ENCODE measurements around the gene CNTN2.

Gene CNTN2

DNA sequence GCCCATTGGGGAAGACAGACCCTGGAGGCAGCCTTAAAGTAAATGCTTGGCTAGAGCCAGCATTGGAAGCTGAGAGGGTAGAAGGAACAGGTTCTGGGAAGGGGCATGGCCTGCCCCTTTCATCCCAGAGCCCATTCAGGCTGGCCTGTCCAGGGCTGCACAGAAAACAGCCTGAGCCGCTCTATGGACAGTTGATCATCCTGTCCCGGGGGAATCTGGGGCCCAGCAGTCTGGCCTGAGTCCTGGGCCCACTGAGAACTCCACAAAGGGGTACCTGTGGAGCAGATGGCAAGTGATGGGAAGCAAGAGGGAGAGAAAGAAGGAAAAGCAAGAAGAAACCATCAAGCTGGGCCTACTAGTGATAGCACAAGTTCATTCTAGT lies 28.0 kb downstream of the CNTN2 start:
- H3K4me3 ChIP-seq (ENCODE audit: low read depth, low read length) = no peak overlapping the region

DNA sequence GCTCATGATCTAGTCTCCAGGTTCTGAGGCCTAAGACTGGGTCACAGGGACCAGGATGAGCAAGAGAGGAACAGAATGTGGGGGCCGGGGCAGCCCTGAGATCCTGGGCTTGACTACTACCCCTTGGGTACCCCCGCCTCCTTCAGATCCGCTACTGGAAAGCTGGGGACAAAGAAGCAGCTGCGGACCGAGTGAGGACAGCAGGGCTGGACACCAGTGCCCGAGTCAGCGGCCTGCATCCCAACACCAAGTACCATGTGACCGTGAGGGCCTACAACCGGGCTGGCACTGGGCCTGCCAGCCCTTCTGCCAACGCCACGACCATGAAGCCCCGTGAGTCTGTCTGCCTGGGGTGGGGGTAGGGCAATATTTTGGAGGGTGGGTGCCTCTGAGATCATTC lies 28.8 kb downstream of the CNTN2 start:
- no peak overlapping the region for H3K4me3 ChIP-seq (ENCODE audit: low read depth, low read length)

DNA sequence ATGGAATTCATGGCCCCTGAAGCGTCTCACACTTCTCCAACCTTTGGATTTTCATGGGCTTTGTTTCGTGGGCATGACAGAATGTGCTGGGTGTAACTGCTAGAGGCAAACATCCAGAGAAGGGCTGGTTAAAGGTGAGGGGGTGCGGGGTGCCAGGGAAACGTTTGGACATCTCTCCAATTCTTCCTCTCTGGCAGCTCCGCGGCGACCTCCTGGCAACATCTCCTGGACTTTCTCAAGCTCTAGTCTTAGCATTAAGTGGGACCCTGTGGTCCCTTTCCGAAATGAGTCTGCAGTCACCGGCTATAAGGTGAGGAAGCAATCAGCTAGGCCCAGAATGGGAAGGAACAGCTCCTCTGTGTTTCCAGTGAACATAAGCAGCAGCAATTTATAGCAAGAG lies 29.3 kb downstream of the CNTN2 start:
- H3K4me3 ChIP-seq (ENCODE audit: low read depth, low read length) = no peak overlapping the region

DNA sequence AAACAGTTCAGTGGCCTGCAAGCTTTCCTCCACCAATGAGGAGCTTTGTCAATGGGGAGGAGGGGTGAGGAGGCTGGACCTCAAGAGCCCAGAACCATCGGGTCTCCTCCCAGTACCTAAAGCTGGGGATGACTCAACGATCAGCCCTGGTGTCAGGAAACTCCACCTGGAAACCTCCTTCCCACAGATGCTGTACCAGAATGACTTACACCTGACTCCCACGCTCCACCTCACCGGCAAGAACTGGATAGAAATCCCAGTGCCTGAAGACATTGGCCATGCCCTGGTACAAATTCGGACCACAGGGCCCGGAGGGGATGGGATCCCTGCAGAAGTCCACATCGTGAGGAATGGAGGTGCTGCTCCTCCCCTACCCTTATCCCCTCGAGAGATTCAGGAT lies 29.9 kb downstream of the CNTN2 start:
- no peak overlapping the region for H3K4me3 ChIP-seq (ENCODE audit: low read depth, low read length)

DNA sequence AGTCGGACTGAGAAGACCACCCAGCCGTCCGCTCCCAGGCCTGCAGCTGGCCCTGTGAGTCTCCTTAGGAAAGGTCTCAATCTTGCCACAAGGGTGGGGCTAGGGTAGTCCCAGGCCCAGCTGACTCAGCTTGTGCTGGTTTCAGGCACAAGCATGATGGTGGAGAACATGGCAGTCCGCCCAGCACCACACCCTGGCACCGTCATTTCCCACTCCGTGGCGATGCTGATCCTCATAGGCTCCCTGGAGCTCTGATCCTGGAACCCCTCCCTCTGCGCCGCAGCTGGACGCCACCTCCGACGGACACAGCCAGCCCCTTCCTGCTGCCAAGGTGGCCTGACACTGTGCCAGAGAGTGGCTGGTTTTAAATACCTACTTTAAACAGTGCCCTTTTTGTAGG lies 30.5 kb downstream of the CNTN2 start:
- H3K4me3 ChIP-seq (ENCODE audit: low read depth, low read length) = no peak overlapping the region

DNA sequence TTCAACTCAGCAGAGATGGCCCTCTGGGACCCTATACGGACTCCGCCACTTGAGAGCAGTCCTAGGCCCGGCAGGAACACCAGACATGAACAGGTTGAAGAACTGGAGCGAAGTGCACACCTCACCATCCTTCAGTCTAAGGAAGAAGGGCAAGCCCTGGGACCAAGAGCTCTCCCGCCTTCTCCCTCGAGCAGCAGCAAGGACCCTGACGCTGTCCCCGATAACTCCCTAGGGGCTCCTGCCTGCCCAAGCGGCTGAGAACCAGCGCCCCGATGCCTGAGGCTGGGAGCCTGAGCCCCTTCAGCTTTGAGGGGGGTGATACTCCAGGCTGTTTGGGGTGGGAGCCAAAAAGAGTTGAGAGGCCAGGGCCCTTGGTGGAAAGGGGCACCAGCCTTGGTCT lies 31.1 kb downstream of the CNTN2 start:
- H3K4me3 ChIP-seq (ENCODE audit: low read depth, low read length) = no peak overlapping the region

DNA sequence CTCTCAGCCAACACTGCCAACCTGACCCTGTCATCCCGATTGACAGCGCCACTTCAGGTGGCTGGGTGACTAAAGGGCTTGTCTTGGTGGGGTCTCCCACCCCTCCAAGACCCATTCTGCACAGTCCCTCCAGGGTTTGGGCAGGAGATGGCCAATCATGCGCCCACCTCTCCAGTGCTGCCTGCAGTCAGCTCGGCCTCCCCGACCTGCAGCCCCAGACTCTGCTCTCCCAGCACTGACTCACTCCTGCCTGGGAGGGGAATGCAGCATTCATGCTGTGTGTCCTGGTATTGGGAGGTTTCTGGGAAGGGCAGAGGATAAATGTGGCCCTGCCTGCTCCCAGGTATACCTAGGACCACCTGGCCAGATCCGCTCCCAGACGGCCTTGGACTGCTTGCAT lies 31.5 kb downstream of the CNTN2 start:
- no peak overlapping the region for H3K4me3 ChIP-seq (ENCODE audit: low read depth, low read length)

DNA sequence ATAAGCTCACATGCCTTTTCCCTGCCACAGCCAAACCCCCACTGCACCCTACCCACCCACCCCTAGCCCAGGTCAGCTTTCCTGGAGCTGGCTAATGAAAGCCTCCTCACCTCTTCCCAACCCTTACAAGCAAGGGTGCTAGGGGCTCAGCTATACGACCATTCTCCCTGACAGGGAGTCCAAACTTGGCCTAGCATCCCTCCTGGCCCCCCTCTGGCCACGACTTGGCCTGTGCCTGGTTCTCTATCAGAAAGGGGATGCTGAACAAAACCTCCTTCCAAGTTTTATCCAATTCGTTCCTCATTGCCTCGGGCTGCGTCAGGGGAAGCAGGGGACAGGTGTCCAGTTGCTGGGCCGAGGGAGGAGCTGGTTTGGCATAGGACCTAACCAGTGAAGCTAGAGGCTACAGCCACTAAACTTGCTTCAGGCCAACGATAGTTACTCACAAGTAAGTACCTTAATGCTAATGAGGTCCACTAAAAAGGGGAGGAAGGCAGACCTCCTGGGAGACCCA lies 32.7 kb downstream of the CNTN2 start:
- H3K4me3 ChIP-seq (ENCODE audit: low read depth, low read length) = no peak overlapping the region

DNA sequence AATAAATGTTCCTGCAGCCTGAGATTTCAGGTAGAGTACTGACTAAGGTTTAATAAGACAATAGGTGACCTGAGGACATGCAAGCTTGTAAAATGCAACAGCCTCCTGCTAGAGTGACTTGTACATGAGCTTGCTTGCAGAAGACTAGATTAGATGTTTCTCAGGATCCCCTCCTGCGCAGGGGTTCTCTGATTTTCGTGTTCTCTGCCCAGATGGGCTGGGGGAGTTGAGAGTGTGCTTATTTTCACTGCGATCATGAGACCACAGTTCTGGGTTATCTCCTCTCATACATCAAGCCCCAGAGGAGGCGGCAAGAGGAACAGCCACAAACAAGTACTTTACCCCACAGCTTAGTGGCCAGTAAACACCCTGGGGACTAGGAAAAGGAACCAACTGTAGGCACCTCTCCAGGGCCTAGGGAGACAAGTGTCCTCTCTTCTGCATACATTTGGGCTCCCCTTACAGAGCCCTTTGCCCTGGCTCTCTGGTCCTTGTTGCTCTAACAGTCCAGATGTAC lies 33.3 kb downstream of the CNTN2 start:
- no peak overlapping the region for H3K4me3 ChIP-seq (ENCODE audit: low read depth, low read length)

DNA sequence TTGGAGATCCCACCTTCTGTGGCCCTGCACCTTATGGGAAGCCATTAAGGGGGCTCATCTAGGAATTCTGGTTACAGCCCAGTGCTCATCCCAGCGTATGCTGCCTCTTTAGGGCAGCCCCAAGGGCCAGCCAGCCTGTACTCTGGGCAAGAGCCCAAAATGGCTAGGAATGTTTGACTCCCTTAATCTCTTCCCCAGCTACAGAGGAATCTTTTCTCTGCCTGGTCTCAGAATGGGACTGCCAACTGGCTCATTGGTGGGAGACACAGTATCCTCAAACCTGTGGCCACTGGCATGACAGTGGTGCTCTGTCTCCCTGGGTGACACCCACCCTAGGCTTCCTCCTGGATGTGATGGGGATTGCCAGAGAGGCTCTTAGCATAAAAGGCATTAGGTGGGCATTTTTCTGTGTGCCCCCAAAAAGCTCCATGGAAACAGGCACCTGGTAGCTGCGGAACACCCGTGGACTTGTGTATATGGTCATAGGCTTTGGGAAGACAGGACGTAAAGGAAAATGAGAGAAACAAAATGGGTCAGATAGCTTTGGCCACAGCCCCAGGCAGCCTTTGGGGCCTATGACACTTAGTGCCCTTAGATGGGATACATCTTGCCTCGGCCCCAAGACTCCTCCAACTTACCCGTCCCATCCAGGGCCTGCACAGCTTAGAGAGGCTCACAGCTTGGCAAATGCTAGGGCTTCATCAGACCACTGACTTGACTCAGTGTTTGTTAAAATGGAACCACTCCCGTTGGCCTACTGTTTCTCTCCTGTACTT lies 34.3 kb downstream of the CNTN2 start:
- H3K4me3 ChIP-seq (ENCODE audit: low read depth, low read length) = no peak overlapping the region

DNA sequence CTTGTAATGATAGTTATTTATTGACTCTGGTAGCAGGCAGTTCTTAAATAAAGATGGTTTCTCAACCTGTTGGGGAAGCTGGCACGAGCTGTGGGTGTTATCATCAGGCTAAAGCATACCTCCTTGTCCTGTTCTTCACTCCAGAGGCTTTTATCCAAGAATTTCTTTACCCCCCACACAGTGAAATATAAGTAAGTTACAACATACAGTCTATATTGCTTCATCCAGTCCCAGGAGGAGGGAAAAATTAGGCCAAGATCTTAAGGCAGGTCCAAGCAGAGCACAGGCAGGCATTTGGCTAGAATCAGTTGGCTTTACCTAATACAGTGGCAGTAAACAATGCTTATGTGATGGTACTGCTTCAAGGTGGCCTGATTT lies 34.9 kb downstream of the CNTN2 start:
- no peak overlapping the region for H3K4me3 ChIP-seq (ENCODE audit: low read depth, low read length)

DNA sequence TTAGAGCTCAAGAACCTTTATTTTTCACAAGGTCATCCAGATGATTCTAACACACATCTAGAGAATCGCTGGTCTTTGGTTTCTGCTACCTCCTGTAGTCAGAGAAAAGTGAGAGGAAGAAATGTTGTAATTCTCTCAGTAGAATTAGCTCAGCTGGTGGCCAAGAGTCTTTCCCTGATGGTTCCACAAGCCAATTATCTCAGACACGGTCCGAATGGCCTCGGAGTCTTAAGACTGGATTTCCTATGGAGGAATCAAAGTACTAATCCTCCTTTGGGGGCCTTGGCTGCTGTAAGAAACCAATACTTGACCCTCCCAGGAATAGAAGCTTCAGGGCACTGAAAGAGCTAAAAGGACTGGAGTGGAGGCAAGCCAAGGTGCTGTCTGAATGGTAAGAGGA lies 39.4 kb downstream of the CNTN2 start:
- H3K4me3 ChIP-seq (ENCODE audit: low read depth, low read length) = no peak overlapping the region

DNA sequence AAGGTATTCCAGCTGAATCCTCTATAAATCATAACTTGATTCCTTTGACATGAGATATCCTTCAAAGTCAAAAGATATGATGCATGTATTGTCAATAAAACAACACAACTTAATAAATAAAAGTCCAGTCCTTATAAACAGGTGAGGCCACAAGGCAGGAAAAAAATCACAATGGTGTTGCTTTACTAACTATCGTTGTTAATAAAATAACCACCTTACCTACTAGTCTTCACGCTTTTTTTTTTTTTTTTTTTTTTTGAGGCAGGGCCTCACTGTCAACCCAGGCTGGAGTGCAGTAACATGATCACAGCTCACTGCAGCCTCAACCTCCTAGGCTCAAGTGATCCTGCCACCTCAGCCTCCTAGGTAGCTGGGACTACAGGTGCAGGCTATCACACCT lies 41.3 kb downstream of the CNTN2 start, which contains the start of gene TMEM81:
Gene TMEM81, minus strand, starts transcription at position 101 of the 400 bp plus-strand sequence. CDS start 140 bp downstream, outside the sequence.
- H3K4me3 ChIP-seq (ENCODE audit: low read depth, low read length) = no peak within 1 kb of the TSS

DNA sequence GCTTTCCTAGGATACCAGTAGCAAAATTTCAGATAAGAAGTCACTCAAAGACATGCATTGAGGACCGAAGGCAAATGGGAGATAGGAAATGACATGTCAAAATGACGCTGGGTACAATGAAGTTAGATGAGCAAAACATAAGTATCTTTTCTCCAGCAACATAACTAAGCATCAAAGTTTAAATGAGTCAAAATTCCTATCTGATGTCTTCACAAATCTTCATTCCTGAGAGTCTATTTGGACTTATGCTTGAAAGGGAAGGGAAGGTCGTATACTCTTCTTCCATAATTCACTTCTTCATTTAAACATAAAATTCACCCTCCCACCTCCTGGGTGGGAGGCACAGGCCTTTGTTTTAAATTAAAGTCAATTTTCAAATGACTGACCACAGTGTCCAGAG lies 45.3 kb downstream of the CNTN2 start:
- no peak overlapping the region for H3K4me3 ChIP-seq (ENCODE audit: low read depth, low read length)

DNA sequence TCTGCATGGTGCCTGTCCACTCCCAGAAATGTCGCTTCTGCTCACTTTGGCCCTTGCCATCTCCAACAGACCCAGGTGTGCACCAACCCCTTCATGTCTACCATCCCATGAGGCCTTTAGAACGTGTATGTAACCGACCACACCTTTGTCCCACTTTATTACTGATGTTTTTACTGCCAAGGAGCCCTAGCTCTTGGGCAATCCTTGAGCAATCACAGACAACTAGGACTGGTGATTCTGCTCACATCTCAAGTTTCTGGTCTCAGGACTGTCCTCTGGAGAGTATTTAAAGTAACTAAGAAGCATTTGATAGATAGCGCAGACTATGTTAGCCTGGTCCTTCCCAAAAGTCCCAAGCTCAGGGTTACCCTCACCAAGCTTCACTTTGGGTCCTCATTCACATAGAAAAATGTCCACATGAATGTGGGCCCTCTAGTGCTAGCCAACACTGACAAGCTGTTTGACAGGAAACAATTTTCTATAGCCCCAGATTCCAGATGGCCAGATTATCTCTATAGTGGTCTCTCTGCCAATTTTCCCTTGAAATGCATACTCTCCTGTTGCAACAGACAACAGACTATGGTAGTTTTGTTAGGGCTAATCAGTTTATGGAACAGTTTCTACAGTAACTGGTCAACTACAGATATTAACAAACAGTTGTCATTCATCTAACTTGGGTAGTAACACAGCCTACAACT lies 48.2 kb downstream of the CNTN2 start:
- H3K4me3 ChIP-seq (ENCODE audit: low read depth, low read length) = no peak overlapping the region

DNA sequence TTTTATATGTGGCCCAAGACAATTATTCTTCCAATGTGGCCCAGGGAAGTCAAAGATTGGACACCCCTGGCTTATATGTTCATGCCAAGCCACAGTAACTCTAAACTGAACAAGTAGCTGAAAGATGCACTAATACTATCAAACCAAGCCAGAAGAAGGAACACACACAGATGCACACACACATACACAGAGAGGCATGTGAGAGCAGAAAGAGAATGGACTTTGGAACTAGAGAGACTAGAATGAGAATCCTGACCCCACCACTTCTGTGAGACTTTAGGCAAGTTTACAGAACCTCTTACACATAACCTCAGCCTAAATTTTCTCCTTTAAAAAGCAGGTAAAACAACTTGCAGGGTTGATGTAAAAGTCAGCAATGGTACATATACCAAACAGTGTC lies 52.4 kb downstream of the CNTN2 start:
- H3K4me3 ChIP-seq (ENCODE audit: low read depth, low read length) = no peak overlapping the region

DNA sequence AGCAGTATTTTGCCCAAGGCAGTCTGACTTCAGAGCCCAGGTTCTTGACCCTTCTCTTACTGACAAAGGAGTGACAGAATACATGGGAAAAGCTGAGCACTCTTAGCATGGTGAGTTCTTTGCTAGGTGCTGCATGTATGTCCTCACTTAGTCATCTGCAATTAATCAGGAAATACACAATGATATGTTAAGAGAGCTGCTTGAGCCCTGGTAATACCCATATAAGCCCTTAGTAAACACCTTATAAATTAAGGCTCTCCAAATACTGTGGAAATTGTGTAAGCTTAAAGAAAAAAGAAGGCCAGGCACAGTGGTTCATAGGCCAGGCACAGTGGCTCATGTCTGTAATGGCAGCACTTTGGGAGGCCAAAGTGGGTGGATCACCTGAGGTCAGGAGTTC lies 55.2 kb downstream of the CNTN2 start:
- H3K4me3 ChIP-seq (ENCODE audit: low read depth, low read length) = no peak overlapping the region

DNA sequence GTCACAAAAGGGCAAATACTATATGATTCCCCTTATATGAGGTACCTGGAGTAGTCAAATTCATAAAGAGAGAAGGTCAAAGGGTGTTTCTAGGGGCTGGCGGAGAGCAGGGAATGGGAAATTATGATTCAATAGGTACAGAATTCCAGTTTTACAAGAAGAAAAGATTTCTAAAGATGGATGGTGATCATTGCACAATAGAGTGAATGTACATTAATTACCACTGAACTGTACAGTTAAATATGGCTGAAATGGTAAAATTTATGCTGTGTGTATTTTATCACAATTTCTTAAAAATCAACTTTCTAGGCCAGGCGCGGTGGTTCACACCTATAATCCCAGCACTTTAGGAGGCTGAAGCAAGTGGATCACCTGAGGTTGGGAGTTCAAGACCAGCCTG lies 59.4 kb downstream of the CNTN2 start:
- no peak overlapping the region for H3K4me3 ChIP-seq (ENCODE audit: low read depth, low read length)

DNA sequence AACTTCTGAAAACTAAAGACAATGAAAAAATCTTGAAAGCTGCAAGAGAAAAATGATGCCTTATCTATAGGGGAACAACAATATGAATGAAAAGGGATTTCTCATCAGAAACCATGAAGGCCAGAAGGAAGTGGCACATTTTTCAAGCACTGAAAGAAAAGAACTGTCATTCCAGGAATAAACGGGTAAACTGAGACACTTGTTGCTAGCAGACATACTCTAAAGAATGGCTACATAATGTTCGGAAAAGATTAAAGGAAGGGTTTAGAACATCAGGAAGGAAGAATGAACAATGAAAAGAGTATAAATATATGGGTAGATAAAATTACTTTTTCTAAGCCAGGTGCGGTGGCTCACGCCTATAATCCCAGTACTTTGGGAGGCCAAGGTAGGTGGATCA lies 64.3 kb downstream of the CNTN2 start:
- H3K4me3 ChIP-seq (ENCODE audit: low read depth, low read length) = no peak overlapping the region

DNA sequence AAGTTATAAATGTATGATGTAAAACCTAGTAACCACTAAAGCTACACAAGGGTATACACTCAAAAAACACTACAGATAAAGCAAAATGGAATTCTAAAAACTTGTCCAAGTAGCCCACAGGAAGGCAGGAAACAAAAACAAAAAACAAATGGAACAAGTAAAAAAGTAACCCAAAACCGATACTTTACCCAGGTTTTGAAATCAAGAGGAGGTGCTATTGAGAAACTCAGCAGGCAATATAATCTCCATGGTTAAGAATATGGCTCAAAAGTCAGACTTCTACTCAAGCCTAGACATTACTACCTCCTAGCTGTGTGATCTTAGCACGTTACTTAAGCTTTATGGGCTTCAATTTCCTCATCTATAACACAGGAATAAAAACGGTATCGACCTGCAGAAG lies 65.5 kb downstream of the CNTN2 start:
- no peak overlapping the region for H3K4me3 ChIP-seq (ENCODE audit: low read depth, low read length)

DNA sequence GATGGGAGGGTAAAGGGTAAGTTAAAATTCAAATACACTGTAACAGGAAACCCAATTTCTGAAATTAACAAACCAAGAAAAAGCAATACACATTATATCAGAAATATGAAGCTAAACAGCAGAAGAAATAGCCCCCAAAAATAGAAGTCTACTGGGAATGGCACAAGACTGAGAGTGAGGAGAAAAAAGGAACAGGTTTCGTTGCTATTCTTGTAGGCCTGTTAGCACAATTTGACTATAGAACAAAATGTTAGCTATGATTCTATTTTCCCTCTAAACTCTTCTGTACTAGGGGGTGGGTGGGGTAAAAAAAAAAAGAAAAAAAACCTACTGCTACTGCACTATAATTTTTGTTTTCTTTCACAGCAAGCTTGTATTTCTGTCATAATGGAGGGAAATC lies 66.3 kb downstream of the CNTN2 start:
- no peak overlapping the region for H3K4me3 ChIP-seq (ENCODE audit: low read depth, low read length)

DNA sequence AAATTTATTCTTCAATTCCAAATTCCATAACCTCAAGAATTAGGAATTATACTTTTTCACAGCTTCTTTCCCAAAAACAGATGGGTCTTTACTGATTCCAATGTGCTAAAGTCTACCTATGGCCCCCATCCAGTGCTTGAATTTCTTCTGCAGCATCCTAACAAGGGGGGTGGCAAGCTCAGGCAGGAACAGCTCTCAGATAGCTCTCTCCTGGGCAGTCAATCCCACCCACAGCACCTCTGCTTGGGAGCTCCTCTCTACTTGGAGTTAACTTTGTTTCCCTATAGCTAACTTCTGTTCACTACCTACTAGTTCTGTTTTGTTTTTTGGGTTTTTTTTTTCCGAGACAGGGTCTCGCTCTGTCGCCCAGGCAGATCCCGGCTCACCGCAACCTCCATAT lies 66.7 kb downstream of the CNTN2 start:
- H3K4me3 ChIP-seq (ENCODE audit: low read depth, low read length) = no peak overlapping the region
